Endothelial cell of umbilical vein (primary cell): Measurements from ENCODE around the gene FRMD4A.

ENCODE experiments used
- EZH2 ChIP-seq: IDR thresholded peaks from 2 replicates; pipeline ENCODE4 v1.6.1; 2012; ENCODE audit warnings: borderline replicate concordance, low read depth, mild to moderate bottlenecking, moderate library complexity, low read length, inconsistent platforms; ENCODE audit not compliant: severe bottlenecking
- FOS ChIP-seq: IDR thresholded peaks from 2 replicates; pipeline ENCODE4 v1.6.1; 2011; ENCODE audit warnings: mild to moderate bottlenecking, low read length, moderate library complexity, borderline replicate concordance; ENCODE audit not compliant: insufficient read depth
- POLR2AphosphoS5 ChIP-seq: IDR thresholded peaks from 2 replicates; pipeline ENCODE4 v1.6.1; 2012; ENCODE audit warnings: low read depth, mild to moderate bottlenecking, control low read depth, low read length, moderate library complexity; ENCODE audit not compliant: insufficient read depth
- TF ChIP-seq, protein P1 (sequence below), 2 donors: IDR thresholded peaks; 1 replicate in 1 of 2; 2 replicates in 1 of 2; pipeline ENCODE4 v1.5.1; 2011; ENCODE audit warnings: low read length in 2 of 2, mild to moderate bottlenecking in 2 of 2, moderate library complexity in 2 of 2, control low read depth in 1 of 2, inconsistent platforms in 1 of 2, low read depth in 1 of 2; ENCODE audit not compliant: insufficient read depth in 1 of 2; ENCODE audit errors: extremely low read depth in 1 of 2

DNA sequence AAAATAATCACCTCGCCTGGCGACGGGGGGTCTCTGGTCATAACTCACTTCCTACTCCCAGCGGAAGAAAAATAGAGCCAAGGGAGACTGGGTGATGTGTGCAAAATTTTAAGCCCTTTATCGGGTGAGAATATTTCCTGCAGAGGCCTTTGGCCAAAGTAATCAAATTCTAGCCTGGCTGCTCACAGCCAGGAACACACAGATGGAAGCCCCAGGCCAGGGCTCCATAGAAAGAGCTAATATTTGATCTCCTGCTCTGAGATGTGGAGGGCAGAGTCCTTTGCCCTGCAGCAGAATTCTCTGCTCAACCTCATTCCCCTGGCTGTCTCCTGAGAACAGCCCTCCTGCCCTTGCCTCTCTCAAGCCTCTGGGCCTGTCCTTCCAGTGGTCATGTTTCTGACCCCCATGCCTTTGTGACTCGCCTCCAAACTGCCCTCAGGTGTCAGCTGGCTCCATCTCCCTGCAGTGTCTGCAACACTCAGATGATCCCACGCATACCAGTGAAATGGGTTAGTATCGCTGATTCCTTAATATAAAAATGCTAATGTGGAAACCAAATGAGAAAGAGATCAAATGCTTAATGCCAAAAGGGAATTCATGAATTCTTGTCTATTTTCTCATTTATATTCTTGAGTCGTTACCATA lies 34.5 kb downstream of the FRMD4A start:
- TF ChIP-seq POLR2AphosphoS5 = no peak
- TF ChIP-seq, protein P1, sequence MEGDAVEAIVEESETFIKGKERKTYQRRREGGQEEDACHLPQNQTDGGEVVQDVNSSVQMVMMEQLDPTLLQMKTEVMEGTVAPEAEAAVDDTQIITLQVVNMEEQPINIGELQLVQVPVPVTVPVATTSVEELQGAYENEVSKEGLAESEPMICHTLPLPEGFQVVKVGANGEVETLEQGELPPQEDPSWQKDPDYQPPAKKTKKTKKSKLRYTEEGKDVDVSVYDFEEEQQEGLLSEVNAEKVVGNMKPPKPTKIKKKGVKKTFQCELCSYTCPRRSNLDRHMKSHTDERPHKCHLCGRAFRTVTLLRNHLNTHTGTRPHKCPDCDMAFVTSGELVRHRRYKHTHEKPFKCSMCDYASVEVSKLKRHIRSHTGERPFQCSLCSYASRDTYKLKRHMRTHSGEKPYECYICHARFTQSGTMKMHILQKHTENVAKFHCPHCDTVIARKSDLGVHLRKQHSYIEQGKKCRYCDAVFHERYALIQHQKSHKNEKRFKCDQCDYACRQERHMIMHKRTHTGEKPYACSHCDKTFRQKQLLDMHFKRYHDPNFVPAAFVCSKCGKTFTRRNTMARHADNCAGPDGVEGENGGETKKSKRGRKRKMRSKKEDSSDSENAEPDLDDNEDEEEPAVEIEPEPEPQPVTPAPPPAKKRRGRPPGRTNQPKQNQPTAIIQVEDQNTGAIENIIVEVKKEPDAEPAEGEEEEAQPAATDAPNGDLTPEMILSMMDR (IDR thresholded peaks at IDR 0.05; ENCODE audit: extremely low read depth in 1 of 2, insufficient read depth in 1 of 2, low read depth in 1 of 2, low read length in 2 of 2) = no peak
- no peak for TF ChIP-seq EZH2
- no peak for TF ChIP-seq FOS
